Neural cell (in vitro differentiated cells): ENCODE measurements around the gene HECTD1. TPM values are rescaled to one million over a fixed set of nuclear protein-coding genes. Genes with fewer than 3 reads are reported as not detected.
"Not testable (repeated sequence)": the region's sequence is repeated elsewhere in the genome, so short reads cannot be mapped to it uniquely, and the experiment has no call there.

Experiments
- H2AFZ ChIP-seq: fragments of 200-600, 300-800 bp; sonication (generic), shearing (Covaris generic); 2 replicates; pipeline ENCODE4 v1.6.0; 2014; ENCODE audit warnings: low read depth, mild to moderate bottlenecking, antibody characterized with exemption, low read length, moderate library complexity
- H3F3A ChIP-seq: fragments of 200-600 bp; shearing (Covaris generic); 2 replicates; pipeline ENCODE4 v1.6.1; 2016; ENCODE audit warnings: mild to moderate bottlenecking, moderate library complexity, mixed read lengths, antibody characterized with exemption, low read length; ENCODE audit not compliant: insufficient read depth, poor library complexity, severe bottlenecking
- H3K27ac ChIP-seq: fragments of 200-600, 300-800 bp; sonication (generic), shearing (Covaris generic); 2 replicates; pipeline ENCODE4 v1.5.1; 2014; ENCODE audit warnings: mild to moderate bottlenecking, low read length, moderate library complexity
- H3K27me3 ChIP-seq: fragments of 300-800, 200-600 bp; sonication (generic), shearing (Covaris generic); 2 replicates; pipeline ENCODE4 v1.6.0; 2014; ENCODE audit warnings: mild to moderate bottlenecking, low read depth, low read length, moderate library complexity; ENCODE audit not compliant: insufficient read depth
- H3K36me3 ChIP-seq: fragments of 300-800, 200-600 bp; sonication (generic), shearing (Covaris generic); 2 replicates; pipeline ENCODE4 v1.5.1; 2014; ENCODE audit warnings: mild to moderate bottlenecking, antibody characterized with exemption, low read length, moderate library complexity; ENCODE audit not compliant: insufficient read depth
- H3K4me2 ChIP-seq: fragments of 300-800, 200-600 bp; sonication (generic), shearing (Covaris generic); 2 replicates; pipeline ENCODE4 v1.6.0; 2014; ENCODE audit warnings: mild to moderate bottlenecking, low read length
- H3K4me3 ChIP-seq: fragments of 300-800, 200-600 bp; sonication (generic), shearing (Covaris generic); 2 replicates; pipeline ENCODE4 v1.5.1; 2014; ENCODE audit warnings: mild to moderate bottlenecking, low read length, moderate library complexity
- H3K79me2 ChIP-seq: fragments of 200-600 bp; shearing (Covaris generic); replicated peaks from 2 replicates; pipeline ENCODE4 v1.6.0; 2014; ENCODE audit warnings: mild to moderate bottlenecking, low read length, moderate library complexity; ENCODE audit not compliant: insufficient read depth
- H3K9ac ChIP-seq: fragments of 300-800, 200-600 bp; sonication (generic), shearing (Covaris generic); 2 replicates; pipeline ENCODE4 v1.6.1; 2016; ENCODE audit warnings: mild to moderate bottlenecking, low read length, mixed read lengths
- H3K9me2 ChIP-seq: fragments of 200-600 bp; shearing (Covaris generic); 2 replicates; pipeline ENCODE4 v1.6.1; 2016; ENCODE audit warnings: mild to moderate bottlenecking, low read length, mixed read lengths; ENCODE audit not compliant: insufficient read depth
- H3K9me3 ChIP-seq: fragments of 200-600, 300-800 bp; sonication (generic), shearing (Covaris generic); 2 replicates; pipeline ENCODE4 v1.6.1; 2016; ENCODE audit warnings: mild to moderate bottlenecking, mixed run types, low read length, moderate library complexity, mixed read lengths
- H4K20me1 ChIP-seq: fragments of 200-600 bp; shearing (Covaris generic); 2 replicates; pipeline ENCODE4 v1.6.1; 2016; ENCODE audit warnings: mild to moderate bottlenecking, mixed run types; ENCODE audit not compliant: insufficient read depth
- EP300 ChIP-seq: fragments of 450-650 bp; conservative IDR thresholded peaks from 2 replicates; pipeline ENCODE4 v1.6.1; 2014; ENCODE audit warnings: antibody characterized with exemption, mild to moderate bottlenecking, moderate library complexity; ENCODE audit not compliant: poor library complexity, severe bottlenecking
- EZH2 ChIP-seq: fragments of 200-600, 300-800 bp; shearing (Covaris generic), sonication (generic); IDR thresholded peaks from 2 replicates; pipeline ENCODE4 v1.6.1; 2014; ENCODE audit warnings: antibody characterized with exemption, low read length, borderline replicate concordance, mild to moderate bottlenecking; ENCODE audit not compliant: insufficient read depth, poor library complexity, severe bottlenecking
- MXI1 ChIP-seq: fragments of 450-650 bp; conservative IDR thresholded peaks from 2 replicates; pipeline ENCODE4 v1.6.1; 2014; ENCODE audit warnings: antibody characterized with exemption, mild to moderate bottlenecking; ENCODE audit not compliant: poor library complexity, severe bottlenecking
- POLR2AphosphoS5 ChIP-seq: IDR thresholded peaks from 2 replicates; pipeline ENCODE4 v1.6.1; 2012
- RAD21 ChIP-seq: fragments of 450-650 bp; conservative IDR thresholded peaks from 2 replicates; pipeline ENCODE4 v1.6.1; 2014; ENCODE audit warnings: antibody characterized with exemption, mild to moderate bottlenecking, moderate library complexity
- SMC3 ChIP-seq: fragments of 450-650 bp; conservative IDR thresholded peaks from 2 replicates; pipeline ENCODE4 v1.6.1; 2014; ENCODE audit warnings: antibody characterized with exemption, mild to moderate bottlenecking, moderate library complexity; ENCODE audit not compliant: poor library complexity
- TAF1 ChIP-seq: IDR thresholded peaks from 2 replicates; pipeline ENCODE4 v1.6.1; 2012; ENCODE audit warnings: low read depth
- polyA plus RNA-seq: library from polyadenylated mRNA; depleted of rRNA; stranded (reverse); fragments of >200 nt; gene quantifications from 2 replicates; pipeline ENCODE4 v1.2.3, GENCODE V29; 2014
- TF ChIP-seq, protein P1 (sequence below): IDR thresholded peaks from 2 replicates; pipeline ENCODE4 v1.6.1; 2012; ENCODE audit warnings: borderline replicate concordance
- TF ChIP-seq, protein P2 (sequence below): fragments of 450-650 bp; IDR thresholded peaks from 2 replicates; pipeline ENCODE4 v1.5.1; 2014; ENCODE audit warnings: antibody characterized with exemption, mild to moderate bottlenecking, moderate library complexity; ENCODE audit not compliant: poor library complexity, severe bottlenecking

Gene HECTD1
- polyA plus RNA-seq, 1 donor from 2014 or later, result 144 TPM

DNA sequence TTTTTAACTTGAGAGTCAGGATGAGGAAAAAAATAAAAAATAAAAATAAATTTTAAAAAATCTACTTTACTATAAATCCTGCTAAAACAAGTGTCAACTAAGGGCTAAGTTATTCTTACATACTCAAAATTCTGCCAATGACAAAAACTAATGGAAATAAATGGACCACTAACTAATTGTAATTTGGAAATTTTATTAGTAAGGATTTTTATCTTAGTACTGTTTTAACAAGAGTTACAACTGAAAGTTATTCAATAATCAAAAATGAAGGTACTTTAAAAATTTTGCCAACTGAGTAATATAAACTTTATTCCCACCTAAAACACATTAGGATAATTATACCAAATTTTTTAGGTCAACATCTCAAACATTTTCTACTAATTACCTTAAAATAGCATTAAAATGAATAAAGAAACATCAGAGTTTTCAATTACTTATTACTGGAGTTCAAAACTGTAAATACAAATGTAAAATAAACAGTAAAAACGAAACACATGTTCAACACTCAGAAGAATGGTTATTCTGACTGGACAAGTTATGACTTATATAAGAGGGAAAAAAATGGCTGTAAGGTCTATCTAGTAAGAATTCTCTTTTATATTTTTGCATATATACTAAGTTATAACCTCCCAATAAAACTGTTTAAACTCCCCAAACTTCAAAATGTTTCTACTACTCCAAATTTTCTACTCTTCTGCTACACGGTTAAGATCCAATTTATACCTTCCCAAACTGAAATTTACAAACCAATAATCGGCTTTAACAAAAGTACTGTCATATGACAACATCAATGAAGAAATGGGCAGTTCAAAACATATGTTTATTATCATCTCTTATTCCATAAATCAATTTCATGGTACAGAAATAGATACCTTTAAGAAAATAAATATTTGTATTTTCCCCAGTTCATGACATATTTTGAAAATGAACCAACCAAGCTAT is 2.7 kb downstream of the HECTD1 start:
- H4K20me1 ChIP-seq, result no peaks in the 10 kb centered on the region
- H3K9me2 ChIP-seq, result no peaks in the 10 kb centered on the region
- H3F3A ChIP-seq, result no peaks in the 10 kb centered on the region
- peak overlapping the region; percentile 96 for H3K4me3 ChIP-seq
- peak overlapping the region; percentile 89 for H3K4me2 ChIP-seq
- no peaks in the 10 kb centered on the region for H3K9me3 ChIP-seq
- H3K9ac ChIP-seq, result no peak overlapping the region
- no peaks in the 10 kb centered on the region for H3K36me3 ChIP-seq
- H3K27me3 ChIP-seq, result no peaks in the 10 kb centered on the region
- H2AFZ ChIP-seq, result no peak overlapping the region
- TF ChIP-seq, protein P1, sequence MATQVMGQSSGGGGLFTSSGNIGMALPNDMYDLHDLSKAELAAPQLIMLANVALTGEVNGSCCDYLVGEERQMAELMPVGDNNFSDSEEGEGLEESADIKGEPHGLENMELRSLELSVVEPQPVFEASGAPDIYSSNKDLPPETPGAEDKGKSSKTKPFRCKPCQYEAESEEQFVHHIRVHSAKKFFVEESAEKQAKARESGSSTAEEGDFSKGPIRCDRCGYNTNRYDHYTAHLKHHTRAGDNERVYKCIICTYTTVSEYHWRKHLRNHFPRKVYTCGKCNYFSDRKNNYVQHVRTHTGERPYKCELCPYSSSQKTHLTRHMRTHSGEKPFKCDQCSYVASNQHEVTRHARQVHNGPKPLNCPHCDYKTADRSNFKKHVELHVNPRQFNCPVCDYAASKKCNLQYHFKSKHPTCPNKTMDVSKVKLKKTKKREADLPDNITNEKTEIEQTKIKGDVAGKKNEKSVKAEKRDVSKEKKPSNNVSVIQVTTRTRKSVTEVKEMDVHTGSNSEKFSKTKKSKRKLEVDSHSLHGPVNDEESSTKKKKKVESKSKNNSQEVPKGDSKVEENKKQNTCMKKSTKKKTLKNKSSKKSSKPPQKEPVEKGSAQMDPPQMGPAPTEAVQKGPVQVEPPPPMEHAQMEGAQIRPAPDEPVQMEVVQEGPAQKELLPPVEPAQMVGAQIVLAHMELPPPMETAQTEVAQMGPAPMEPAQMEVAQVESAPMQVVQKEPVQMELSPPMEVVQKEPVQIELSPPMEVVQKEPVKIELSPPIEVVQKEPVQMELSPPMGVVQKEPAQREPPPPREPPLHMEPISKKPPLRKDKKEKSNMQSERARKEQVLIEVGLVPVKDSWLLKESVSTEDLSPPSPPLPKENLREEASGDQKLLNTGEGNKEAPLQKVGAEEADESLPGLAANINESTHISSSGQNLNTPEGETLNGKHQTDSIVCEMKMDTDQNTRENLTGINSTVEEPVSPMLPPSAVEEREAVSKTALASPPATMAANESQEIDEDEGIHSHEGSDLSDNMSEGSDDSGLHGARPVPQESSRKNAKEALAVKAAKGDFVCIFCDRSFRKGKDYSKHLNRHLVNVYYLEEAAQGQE, result no peak
- TF ChIP-seq TAF1 (no peak), EP300 (no peak), MXI1 (no peak), POLR2AphosphoS5 (no peak), SMC3 (no peak), RAD21 (no peak), EZH2 (no peak)
- TF ChIP-seq, protein P2, sequence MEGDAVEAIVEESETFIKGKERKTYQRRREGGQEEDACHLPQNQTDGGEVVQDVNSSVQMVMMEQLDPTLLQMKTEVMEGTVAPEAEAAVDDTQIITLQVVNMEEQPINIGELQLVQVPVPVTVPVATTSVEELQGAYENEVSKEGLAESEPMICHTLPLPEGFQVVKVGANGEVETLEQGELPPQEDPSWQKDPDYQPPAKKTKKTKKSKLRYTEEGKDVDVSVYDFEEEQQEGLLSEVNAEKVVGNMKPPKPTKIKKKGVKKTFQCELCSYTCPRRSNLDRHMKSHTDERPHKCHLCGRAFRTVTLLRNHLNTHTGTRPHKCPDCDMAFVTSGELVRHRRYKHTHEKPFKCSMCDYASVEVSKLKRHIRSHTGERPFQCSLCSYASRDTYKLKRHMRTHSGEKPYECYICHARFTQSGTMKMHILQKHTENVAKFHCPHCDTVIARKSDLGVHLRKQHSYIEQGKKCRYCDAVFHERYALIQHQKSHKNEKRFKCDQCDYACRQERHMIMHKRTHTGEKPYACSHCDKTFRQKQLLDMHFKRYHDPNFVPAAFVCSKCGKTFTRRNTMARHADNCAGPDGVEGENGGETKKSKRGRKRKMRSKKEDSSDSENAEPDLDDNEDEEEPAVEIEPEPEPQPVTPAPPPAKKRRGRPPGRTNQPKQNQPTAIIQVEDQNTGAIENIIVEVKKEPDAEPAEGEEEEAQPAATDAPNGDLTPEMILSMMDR, result no peak
- H3K79me2 ChIP-seq, result peaks cover 52% of the 10 kb centered on the region
- H3K27ac ChIP-seq, result no peak overlapping the region

- not testable (repeated sequence) for H3K27me3 ChIP-seq, H3K36me3 ChIP-seq, H3K9ac ChIP-seq, H3F3A ChIP-seq, H3K9me3 ChIP-seq, H3K4me3 ChIP-seq, H2AFZ ChIP-seq, H4K20me1 ChIP-seq, H3K27ac ChIP-seq, H3K4me2 ChIP-seq, H3K9me2 ChIP-seq
- H3K79me2 ChIP-seq, result peaks cover 56% of the 10 kb centered on the region
Measured at GRCh38 chr14:31203899-31204592, 3.5 kb downstream of the HECTD1 start.
